HPDE6-E6E7 (cell line): ENCODE measurements around the gene GFER.
"Not testable (repeated sequence)": the region's sequence is repeated elsewhere in the genome, so short reads cannot be mapped to it uniquely, and the experiment has no call there.

Experiments used
- DNase-seq: peaks from one replicate; pipeline ENCODE4 v3.0.0; 2011; ENCODE audit warnings: missing footprints; ENCODE audit errors: extremely low spot score

Gene GFER

DNA sequence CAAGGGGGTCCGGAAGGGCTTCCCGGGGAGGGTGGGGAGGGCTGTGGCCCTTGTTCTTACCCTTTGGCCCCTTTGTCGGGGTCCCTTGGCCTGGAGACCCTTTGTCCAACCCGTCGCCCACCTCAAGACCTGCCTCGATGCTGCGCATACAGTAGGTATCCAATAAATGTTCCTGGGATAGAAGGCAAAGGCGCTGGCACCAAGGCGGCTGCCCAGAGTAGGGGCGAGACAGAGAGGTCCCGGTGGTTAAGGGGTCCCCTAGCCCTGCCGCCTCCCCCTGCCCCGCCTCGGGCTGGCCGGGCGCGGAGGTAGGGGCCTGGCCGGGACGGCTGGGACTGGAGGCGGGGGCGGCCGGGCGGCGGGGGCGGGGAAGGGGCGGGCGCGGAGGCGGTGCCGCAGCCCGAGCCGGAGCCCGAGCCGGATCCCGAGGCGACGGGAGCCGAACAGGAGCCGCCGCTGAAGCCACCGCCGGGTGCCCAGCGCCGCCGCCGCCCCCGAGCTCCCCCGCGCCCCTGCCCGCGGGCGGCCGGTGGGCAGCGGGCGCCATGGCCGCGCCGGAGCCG, 42.5 kb downstream of the GFER start, which contains the start of gene NHERF2:
NHERF2 (plus strand) TSS at position 442 of the 563 bp plus-strand sequence; CDS start at position 546, 104 bp downstream.
- DNase-seq, result peak; percentile 45

DNA sequence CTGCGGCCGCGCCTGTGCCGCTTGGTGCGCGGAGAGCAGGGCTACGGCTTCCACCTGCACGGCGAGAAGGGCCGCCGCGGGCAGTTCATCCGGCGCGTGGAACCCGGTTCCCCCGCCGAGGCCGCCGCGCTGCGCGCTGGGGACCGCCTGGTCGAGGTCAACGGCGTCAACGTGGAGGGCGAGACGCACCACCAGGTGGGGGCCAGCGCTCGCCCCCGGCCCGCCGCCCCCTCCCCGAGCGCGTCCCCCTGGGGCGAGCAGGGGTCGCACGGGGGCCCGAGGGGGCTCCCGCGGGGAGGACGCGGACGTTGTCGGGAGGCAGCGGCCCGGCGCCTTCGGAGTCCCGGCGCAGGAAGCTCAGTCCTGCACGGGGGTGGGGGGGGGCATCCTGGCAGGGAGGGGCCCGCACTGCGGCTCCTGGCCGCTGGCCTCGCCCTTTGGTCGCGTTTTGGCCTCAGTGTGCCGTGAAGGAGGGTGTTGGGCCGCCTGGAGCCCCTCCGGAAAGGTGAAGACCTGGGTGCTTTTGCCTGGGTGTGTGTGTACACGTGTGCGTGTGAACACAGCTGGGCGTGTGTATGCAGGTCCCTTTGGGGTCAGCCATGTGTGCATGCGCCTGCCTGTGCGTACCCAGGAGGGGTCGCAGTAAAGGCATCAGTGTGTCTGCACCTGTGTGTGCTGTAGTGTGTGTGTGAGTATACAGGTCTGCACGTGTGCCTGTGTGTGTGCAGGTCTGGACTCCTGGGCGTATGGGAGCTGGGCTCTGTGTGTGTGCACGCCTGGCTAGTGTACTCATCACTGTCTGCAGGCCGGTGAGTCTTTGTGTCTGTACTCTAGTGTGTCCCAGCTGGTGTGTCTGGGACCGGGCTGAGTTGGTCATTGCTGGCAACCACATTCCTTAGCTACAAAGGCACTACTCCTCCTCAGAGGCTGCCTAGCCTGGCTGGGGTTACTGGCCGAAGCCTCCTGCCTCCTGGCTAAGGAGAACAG, 43.3 kb downstream of the GFER start:
- DNase-seq, result no peak

DNA sequence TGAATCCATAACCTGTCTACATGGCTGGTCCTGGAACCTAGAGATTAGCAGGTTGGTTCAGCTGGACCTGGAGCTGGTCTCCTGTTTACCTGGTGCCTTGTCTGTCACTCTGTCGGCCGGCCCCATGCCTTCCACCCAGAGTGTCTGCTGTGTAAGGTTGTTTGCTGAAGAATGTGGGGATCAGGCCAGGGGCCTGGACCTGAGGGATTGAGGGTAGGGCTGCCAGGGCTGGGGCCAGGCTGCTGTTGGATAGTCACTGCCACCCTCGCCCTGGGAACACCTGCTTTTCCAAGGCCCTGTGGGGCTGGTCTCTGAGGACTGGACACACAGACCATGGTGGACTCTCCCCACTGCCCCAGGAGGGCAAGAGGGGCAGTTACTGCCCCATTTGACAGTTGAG, 44.2 kb downstream of the GFER start:
- no peak for DNase-seq

DNA sequence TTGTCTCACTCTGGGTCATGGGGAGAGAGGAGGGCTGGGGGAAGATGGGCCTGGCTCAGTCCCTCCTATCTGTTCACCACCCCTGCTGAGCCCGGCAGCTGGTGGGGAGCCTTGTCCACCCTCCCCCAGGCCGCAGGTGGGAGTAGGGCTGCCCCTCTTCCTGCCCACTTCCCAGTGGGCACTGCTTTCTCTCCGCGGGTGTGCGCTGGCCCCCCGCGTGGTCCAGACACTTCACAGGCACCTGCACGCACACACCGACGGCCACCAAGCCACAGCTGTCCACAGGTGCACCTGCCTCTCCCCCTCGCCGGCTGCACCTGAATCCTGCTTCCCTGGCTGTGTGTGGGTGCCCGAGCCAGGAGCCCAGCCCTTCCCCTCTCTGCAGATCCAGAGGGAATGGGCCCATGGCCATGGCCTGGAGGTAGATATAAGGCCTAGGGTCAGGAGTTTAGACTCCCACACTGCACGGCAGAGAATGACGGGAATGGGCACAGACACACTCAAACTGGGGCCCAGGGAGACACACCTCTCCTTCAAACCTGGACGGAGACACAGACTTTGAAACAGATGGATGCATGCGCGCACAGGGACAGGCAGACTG, 44.7 kb downstream of the GFER start:
- DNase-seq, result no peak

DNA sequence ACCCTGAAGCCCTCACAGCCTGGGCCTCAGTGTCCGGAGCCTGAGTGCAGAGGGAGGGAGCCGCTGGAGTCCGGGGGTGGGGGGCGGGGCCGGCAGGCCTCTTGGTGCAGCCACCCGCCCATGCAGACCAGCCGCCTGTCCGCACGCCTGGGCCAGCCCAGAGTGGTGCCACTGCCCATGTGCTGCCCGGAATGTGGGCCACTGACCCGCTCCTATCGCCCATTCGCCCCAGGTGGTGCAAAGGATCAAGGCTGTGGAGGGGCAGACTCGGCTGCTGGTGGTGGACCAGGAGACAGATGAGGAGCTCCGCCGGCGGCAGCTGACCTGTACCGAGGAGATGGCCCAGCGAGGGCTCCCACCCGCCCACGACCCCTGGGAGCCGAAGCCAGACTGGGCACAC, 45.4 kb downstream of the GFER start:
- no peak for DNase-seq

DNA sequence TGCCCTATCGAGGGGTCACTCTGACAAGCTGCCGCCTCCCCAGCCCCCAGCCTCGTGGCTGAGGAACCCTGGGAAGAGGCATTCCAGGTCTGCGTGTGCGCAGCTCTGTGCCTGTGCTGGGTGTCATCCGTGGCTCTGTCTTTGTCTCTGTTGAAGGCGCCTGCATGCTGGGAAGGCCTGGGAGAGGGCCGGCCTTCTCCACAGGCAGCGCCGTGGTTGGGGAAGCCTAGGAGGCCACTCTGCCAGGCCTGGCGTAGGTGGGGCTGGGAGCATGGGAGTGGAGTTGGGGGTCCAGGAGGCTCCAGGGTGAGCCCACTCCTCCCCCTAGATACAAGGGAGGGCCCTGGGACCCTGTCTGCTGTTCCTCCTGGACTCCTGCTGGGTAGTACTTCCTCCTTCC, 46.0 kb downstream of the GFER start:
- DNase-seq, result no peak

- DNase-seq, result no peak
These were observed 47.1 kb downstream of the GFER start for GRCh38 chr16:2031081-2031577.

GRCh38 chr16:2032285-2033056, 48.5 kb downstream of the GFER start:
- no peak for DNase-seq

- DNase-seq, result no peak
These were observed 49.3 kb downstream of the GFER start for GRCh38 chr16:2033057-2033908.

DNA sequence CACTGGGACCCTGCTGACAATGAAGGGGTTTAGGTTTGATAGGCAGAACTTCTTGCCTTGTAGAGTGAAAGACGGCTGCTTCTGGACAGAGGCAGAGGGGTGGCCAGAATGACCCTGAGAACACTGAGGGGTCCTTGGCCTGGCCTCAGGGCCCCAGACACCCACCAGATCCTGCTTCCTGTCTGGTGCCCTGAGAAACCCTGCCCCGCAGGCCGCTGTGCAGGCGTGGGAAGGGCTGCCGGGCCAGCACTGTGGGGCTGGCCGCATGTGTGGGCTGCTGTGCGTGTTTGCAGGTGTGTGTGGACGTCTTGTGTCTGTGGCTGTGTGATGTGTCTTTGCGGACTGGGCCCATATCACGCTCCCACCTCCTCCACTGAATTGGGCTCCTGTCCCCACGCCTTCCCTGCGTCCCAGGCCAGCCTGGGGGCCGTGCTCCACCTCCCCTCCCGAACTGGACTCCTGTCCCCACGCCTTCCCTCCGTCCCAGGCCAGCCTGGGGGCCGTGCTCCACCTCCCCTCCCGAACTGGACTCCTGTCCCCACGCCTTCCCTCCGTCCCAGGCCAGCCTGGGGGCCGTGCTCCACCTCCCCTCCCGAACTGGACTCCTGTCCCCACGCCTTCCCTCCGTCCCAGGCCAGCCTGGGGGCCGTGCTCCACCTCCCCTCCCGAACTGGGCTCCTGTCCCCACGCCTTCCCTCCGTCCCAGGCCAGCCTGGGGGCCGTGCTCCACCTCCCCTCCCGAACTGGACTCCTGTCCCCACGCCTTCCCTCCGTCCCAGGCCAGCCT, 50.1 kb downstream of the GFER start:
- DNase-seq, result not testable (repeated sequence)

- no peak for DNase-seq
These were observed 50.9 kb downstream of the GFER start for GRCh38 chr16:2034696-2035430.

DNA sequence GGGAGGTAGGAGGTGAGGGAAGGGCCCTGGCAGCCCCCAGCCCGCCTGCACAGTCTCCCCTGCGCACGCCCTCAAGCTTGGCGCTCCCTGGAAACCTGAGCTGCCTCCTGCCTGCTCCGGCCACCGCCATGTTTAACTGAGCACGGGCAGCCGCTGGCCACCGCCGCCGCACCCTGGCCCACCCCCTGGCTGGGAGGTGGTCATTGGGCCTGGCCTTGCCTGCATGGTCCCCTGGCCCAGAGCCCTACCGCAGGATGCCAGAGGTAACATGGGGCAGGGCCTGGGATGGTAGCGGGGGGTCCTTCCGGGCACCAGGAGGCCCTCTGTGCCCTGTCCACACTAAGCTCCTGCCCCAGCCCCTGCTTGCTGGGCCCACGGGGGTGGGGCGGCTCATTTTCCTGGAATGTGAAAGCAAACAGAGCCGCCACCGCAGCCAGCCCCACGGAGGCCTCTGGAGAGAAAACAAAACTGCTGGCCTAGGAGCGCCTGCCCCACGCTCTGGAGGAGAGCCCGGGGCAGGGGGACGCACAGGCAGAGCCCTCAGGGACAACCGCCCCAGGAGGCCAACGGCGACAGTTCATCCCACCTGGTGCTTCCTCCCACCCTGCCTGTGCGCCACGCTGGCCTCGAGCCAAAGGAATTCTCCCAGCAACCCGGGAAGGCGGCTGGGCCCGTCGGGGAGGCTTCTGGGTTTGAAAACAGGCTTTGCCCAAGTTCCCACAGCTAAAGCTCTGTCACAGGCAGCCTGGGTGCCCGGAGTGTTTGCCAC, 51.6 kb downstream of the GFER start:
- DNase-seq, result no peak

DNA sequence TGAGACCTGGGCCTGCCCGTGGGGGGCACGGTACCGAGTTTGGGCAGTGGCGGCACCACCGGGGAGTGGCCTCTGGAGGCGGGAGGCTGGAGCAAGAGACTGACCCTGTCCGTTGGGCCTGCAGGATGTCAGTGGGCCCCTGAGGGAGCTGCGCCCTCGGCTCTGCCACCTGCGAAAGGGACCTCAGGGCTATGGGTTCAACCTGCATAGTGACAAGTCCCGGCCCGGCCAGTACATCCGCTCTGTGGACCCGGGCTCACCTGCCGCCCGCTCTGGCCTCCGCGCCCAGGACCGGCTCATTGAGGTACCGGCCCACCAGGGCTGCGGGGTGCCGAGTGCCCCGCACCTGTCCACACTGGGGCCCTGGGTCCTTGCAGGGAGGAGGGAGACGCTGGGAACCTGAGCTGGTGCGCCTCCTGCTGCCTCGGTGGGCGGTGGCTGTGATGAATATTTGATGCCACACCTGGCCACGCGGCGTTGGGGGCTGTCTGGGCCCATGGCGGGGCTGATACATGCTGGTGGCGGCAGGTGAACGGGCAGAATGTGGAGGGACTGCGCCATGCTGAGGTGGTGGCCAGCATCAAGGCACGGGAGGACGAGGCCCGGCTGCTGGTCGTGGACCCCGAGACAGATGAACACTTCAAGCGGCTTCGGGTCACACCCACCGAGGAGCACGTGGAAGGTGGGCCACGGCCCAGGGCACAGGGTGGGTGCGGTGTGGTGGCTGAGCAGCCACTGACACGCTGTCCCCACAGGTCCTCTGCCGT, 52.4 kb downstream of the GFER start:
- no peak for DNase-seq

DNA sequence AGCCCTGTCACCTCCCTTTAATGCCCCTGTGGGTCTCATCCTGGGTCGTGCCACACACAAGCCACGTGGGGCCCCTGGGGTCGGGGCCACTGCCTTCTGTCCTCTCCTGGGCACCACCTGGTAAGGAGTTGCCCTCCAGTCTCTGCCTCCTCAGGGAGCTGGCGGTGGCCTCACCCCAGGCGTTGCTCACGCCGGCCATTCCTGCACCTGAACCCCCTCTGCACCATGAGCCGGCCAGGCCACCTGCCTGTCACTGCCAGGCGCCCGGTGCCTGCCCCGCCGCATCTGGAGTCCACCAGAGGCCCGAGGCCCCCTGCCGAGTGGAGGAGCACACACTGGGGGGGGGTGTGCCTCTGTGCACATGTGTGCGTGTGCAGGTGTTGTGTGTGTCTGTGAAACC, 53.1 kb downstream of the GFER start:
- DNase-seq, result no peak
